ENCODE measurements around the gene PTH2.
A peak's percentile ranks its signal among the peaks of the same experiment; 100 is the strongest.
"Not testable (repeated sequence)": the region's sequence is repeated elsewhere in the genome, so short reads cannot be mapped to it uniquely, and the experiment has no call there.

PTH2 gene

GRCh38 chr19:49461656-49462055 is 38.4 kb upstream of the PTH2 start:
- H3K27ac ChIP-seq (ENCODE audit: insufficient read depth, low read depth, low read length, poor library complexity, severe bottlenecking), result no peak overlapping the region
- H3K4me3 ChIP-seq (ENCODE audit: insufficient read depth, low read depth, low read length), result no peak overlapping the region
- peaks cover 17% of the 10 kb centered on the region for H3K36me3 ChIP-seq (ENCODE audit: control insufficient read depth, insufficient read depth, low read length)
- 93 to 97% methylated on average over 37 of the region's 37 CpGs for WGBS, 2 experiments
- no peaks in the 10 kb centered on the region for H3K4me1 ChIP-seq (ENCODE audit: control insufficient read depth, insufficient read depth, low read length)
- no peaks in the 10 kb centered on the region for H3K9me3 ChIP-seq (ENCODE audit: control insufficient read depth, low read length)
- H3K27me3 ChIP-seq (ENCODE audit: control insufficient read depth, insufficient read depth, low read length, poor library complexity, severe bottlenecking), result no peaks in the 10 kb centered on the region

GRCh38 chr19:49461130-49461529 is 37.9 kb upstream of the PTH2 start:
- WGBS, 2 experiments, result no CpG with 5 or more reads among the region's 1 CpG
- H3K36me3 ChIP-seq (ENCODE audit: control insufficient read depth, insufficient read depth, low read length), result peaks cover 17% of the 10 kb centered on the region
- H3K4me3 ChIP-seq (ENCODE audit: insufficient read depth, low read depth, low read length); H3K4me1 ChIP-seq (ENCODE audit: control insufficient read depth, insufficient read depth, low read length); H3K27ac ChIP-seq (ENCODE audit: insufficient read depth, low read depth, low read length, poor library complexity, severe bottlenecking); H3K27me3 ChIP-seq (ENCODE audit: control insufficient read depth, insufficient read depth, low read length, poor library complexity, severe bottlenecking); H3K9me3 ChIP-seq (ENCODE audit: control insufficient read depth, low read length): not testable (repeated sequence)

GRCh38 chr19:49459388-49459787 is 36.1 kb upstream of the PTH2 start:
- Histone ChIP-seq H3K9me3 (ENCODE audit: control insufficient read depth, low read length) (no peaks in the 10 kb centered on the region), H3K27ac (ENCODE audit: insufficient read depth, low read depth, low read length, poor library complexity, severe bottlenecking) (no peak overlapping the region), H3K27me3 (ENCODE audit: control insufficient read depth, insufficient read depth, low read length, poor library complexity, severe bottlenecking) (no peaks in the 10 kb centered on the region), H3K36me3 (ENCODE audit: control insufficient read depth, insufficient read depth, low read length) (peaks cover 12% of the 10 kb centered on the region), H3K4me1 (ENCODE audit: control insufficient read depth, insufficient read depth, low read length) (no peaks in the 10 kb centered on the region), H3K4me3 (ENCODE audit: insufficient read depth, low read depth, low read length) (no peak overlapping the region)
- WGBS, 2 experiments, result 91 to 94% methylated on average over 12 of the region's 12 CpGs

GRCh38 chr19:49458567-49458903 is 35.3 kb upstream of the PTH2 start:
- Histone ChIP-seq H3K27me3 (ENCODE audit: control insufficient read depth, insufficient read depth, low read length, poor library complexity, severe bottlenecking) (no peaks in the 10 kb centered on the region), H3K9me3 (ENCODE audit: control insufficient read depth, low read length) (no peaks in the 10 kb centered on the region), H3K4me1 (ENCODE audit: control insufficient read depth, insufficient read depth, low read length) (no peaks in the 10 kb centered on the region), H3K4me3 (ENCODE audit: insufficient read depth, low read depth, low read length) (no peak overlapping the region), H3K27ac (ENCODE audit: insufficient read depth, low read depth, low read length, poor library complexity, severe bottlenecking) (no peak overlapping the region), H3K36me3 (ENCODE audit: control insufficient read depth, insufficient read depth, low read length) (peaks cover 12% of the 10 kb centered on the region)
- 93 to 96% methylated on average over 5 of the region's 5 CpGs for WGBS, 2 experiments

- Histone ChIP-seq H3K4me1 (ENCODE audit: control insufficient read depth, insufficient read depth, low read length) (no peaks in the 10 kb centered on the region), H3K27ac (ENCODE audit: insufficient read depth, low read depth, low read length, poor library complexity, severe bottlenecking) (no peak overlapping the region), H3K4me3 (ENCODE audit: insufficient read depth, low read depth, low read length) (no peak overlapping the region), H3K27me3 (ENCODE audit: control insufficient read depth, insufficient read depth, low read length, poor library complexity, severe bottlenecking) (no peaks in the 10 kb centered on the region), H3K9me3 (ENCODE audit: control insufficient read depth, low read length) (no peaks in the 10 kb centered on the region), H3K36me3 (ENCODE audit: control insufficient read depth, insufficient read depth, low read length) (peaks cover 12% of the 10 kb centered on the region)
- 91 to 96% methylated on average over 5 of the region's 5 CpGs for WGBS, 2 experiments
Measured at GRCh38 chr19:49456326-49456725, 33.1 kb upstream of the PTH2 start.

- Histone ChIP-seq H3K4me1 (ENCODE audit: control insufficient read depth, insufficient read depth, low read length) (peaks cover under 1% of the 10 kb centered on the region), H3K27me3 (ENCODE audit: control insufficient read depth, insufficient read depth, low read length, poor library complexity, severe bottlenecking) (no peaks in the 10 kb centered on the region), H3K4me3 (ENCODE audit: insufficient read depth, low read depth, low read length) (no peak overlapping the region), H3K9me3 (ENCODE audit: control insufficient read depth, low read length) (no peaks in the 10 kb centered on the region), H3K36me3 (ENCODE audit: control insufficient read depth, insufficient read depth, low read length) (peaks cover 12% of the 10 kb centered on the region), H3K27ac (ENCODE audit: insufficient read depth, low read depth, low read length, poor library complexity, severe bottlenecking) (no peak overlapping the region)
- WGBS, 2 experiments, result 95% methylated on average over 5 of the region's 5 CpGs
Measured at GRCh38 chr19:49455773-49456172, 32.5 kb upstream of the PTH2 start.

- 43 to 45% methylated on average over 10 of the region's 10 CpGs for WGBS, 2 experiments
- Histone ChIP-seq H3K36me3 (ENCODE audit: control insufficient read depth, insufficient read depth, low read length) (peaks cover 10% of the 10 kb centered on the region), H3K4me3 (ENCODE audit: insufficient read depth, low read depth, low read length) (peak overlapping the region; percentile 88), H3K9me3 (ENCODE audit: control insufficient read depth, low read length) (no peaks in the 10 kb centered on the region), H3K27ac (ENCODE audit: insufficient read depth, low read depth, low read length, poor library complexity, severe bottlenecking) (peak overlapping the region; percentile 93), H3K4me1 (ENCODE audit: control insufficient read depth, insufficient read depth, low read length) (peaks cover 6% of the 10 kb centered on the region), H3K27me3 (ENCODE audit: control insufficient read depth, insufficient read depth, low read length, poor library complexity, severe bottlenecking) (no peaks in the 10 kb centered on the region)
Measured at GRCh38 chr19:49453757-49454240, 30.6 kb upstream of the PTH2 start.

- Histone ChIP-seq H3K36me3 (ENCODE audit: control insufficient read depth, insufficient read depth, low read length) (peaks cover 15% of the 10 kb centered on the region), H3K9me3 (ENCODE audit: control insufficient read depth, low read length) (no peaks in the 10 kb centered on the region), H3K27ac (ENCODE audit: insufficient read depth, low read depth, low read length, poor library complexity, severe bottlenecking) (peak within 1 kb of the TSS; percentile 93), H3K4me1 (ENCODE audit: control insufficient read depth, insufficient read depth, low read length) (peaks cover 6% of the 10 kb centered on the region), H3K27me3 (ENCODE audit: control insufficient read depth, insufficient read depth, low read length, poor library complexity, severe bottlenecking) (no peaks in the 10 kb centered on the region), H3K4me3 (ENCODE audit: insufficient read depth, low read depth, low read length) (peak within 1 kb of the TSS; percentile 88)
- 0% methylated on average over 66 of the region's 66 CpGs for WGBS, 2 experiments
Measured at GRCh38 chr19:49453013-49453756, 29.9 kb upstream of the PTH2 start, which contains the start of gene ALDH16A1. Gene ALDH16A1 (plus strand): TSS chr19:49453225. CDS start chr19:49453332, 107 bp downstream.

- 0 to 1% methylated on average over 42 of the region's 42 CpGs for WGBS, 2 experiments
- Histone ChIP-seq H3K4me1 (ENCODE audit: control insufficient read depth, insufficient read depth, low read length) (peaks cover 6% of the 10 kb centered on the region), H3K4me3 (ENCODE audit: insufficient read depth, low read depth, low read length) (peak within 1 kb of the TSS; percentile 96)
Measured at GRCh38 chr19:49451430-49452181, 28.4 kb upstream of the PTH2 start, which contains the start of gene PIH1D1. Gene PIH1D1 (minus strand): TSS chr19:49451814. CDS start chr19:49451574, 240 bp downstream.

GRCh38 chr19:49450405-49450804 is 27.2 kb upstream of the PTH2 start:
- no peaks in the 10 kb centered on the region for H3K9me3 ChIP-seq (ENCODE audit: control insufficient read depth, low read length)
- H3K4me3 ChIP-seq (ENCODE audit: insufficient read depth, low read depth, low read length), result peak overlapping the region; percentile 96
- peaks cover 19% of the 10 kb centered on the region for H3K36me3 ChIP-seq (ENCODE audit: control insufficient read depth, insufficient read depth, low read length)
- no peaks in the 10 kb centered on the region for H3K27me3 ChIP-seq (ENCODE audit: control insufficient read depth, insufficient read depth, low read length, poor library complexity, severe bottlenecking)
- H3K27ac ChIP-seq (ENCODE audit: insufficient read depth, low read depth, low read length, poor library complexity, severe bottlenecking), result no peak overlapping the region
- H3K4me1 ChIP-seq (ENCODE audit: control insufficient read depth, insufficient read depth, low read length), result peaks cover 6% of the 10 kb centered on the region
- 91 to 94% methylated on average over 7 of the region's 7 CpGs for WGBS, 2 experiments

More at GRCh38 chr19:49451430-49452181, 28.4 kb upstream of the PTH2 start, which contains the start of gene PIH1D1:
- Histone ChIP-seq H3K27ac (ENCODE audit: insufficient read depth, low read depth, low read length, poor library complexity, severe bottlenecking) (peak within 1 kb of the TSS; percentile 93), H3K36me3 (ENCODE audit: control insufficient read depth, insufficient read depth, low read length) (peaks cover 19% of the 10 kb centered on the region), H3K9me3 (ENCODE audit: control insufficient read depth, low read length) (no peaks in the 10 kb centered on the region), H3K27me3 (ENCODE audit: control insufficient read depth, insufficient read depth, low read length, poor library complexity, severe bottlenecking) (no peaks in the 10 kb centered on the region)

Data from ectodermal cell (in vitro differentiated cells).